B cell (primary cell): ENCODE results near the gene CALN1. TPM values are rescaled to one million over a fixed set of nuclear protein-coding genes. Genes with fewer than 3 reads are reported as not detected.

Experiments used
- ATAC-seq: fragments of 200-7000 bp; cut with Tn5 transposase; one replicate; pipeline ENCODE4 v1.10.0; 2021; ENCODE audit warnings: low read depth, mild to moderate bottlenecking, moderate number of reproducible peaks, moderate library complexity
- CTCF ChIA-PET: fragments of 350-600 bp; sonication (Branson Sonifier 250); formaldehyde crosslinking; loops from one replicate; lab custom pipeline; 2021; ENCODE audit warnings: antibody characterized with exemption, inconsistent platforms; lab: Charles Lee
- POLR2A ChIA-PET: fragments of 350-600 bp; sonication (Branson Sonifier 250); formaldehyde crosslinking; loops from one replicate; lab custom pipeline; 2021; ENCODE audit warnings: antibody characterized with exemption; lab: Charles Lee
- DNase-seq: peaks from one replicate; pipeline ENCODE4 v3.0.0; 2013
- H2AFZ ChIP-seq: 2 replicates; pipeline ENCODE4 v1.6.1; 2012; ENCODE audit warnings: mild to moderate bottlenecking, low read depth, low read length; ENCODE audit not compliant: insufficient read depth, poor library complexity, severe bottlenecking
- H3K27ac ChIP-seq, 2 donors: 1 replicate in 1 of 2; 2 replicates in 1 of 2; pipeline ENCODE4 v1.5.1; 2012 to 2013; ENCODE audit warnings: low read length in 2 of 2, mild to moderate bottlenecking in 2 of 2, moderate library complexity in 1 of 2
- H3K27me3 ChIP-seq, 4 experiments: fragments of 200-600 bp in 1 of 4; sonication (generic) in 1 of 4; replicated peaks in 1 of 4; 1 replicate in 2 of 4; 2 replicates in 2 of 4; pipeline versions ENCODE4 v1.6.1 to v1.7.0; 2013 to 2016; ENCODE audit warnings: low read length in 3 of 4, mild to moderate bottlenecking in 2 of 4, mixed read lengths in 1 of 4, moderate library complexity in 1 of 4; ENCODE audit not compliant: insufficient read depth in 4 of 4, control insufficient read depth in 3 of 4; ENCODE audit errors: control extremely low read depth in 1 of 4
- H3K36me3 ChIP-seq, 2 experiments: replicated peaks in 1 of 2; 1 replicate in 1 of 2; 2 replicates in 1 of 2; pipeline versions ENCODE4 v1.6.1 to v1.7.1; 2013; ENCODE audit warnings: low read length in 1 of 2; ENCODE audit not compliant: insufficient read depth in 2 of 2, control insufficient read depth in 1 of 2; ENCODE audit errors: control extremely low read depth in 1 of 2, extremely low read depth in 1 of 2
- H3K4me1 ChIP-seq, 2 donors: fragments of 200-600 bp in 1 of 2; sonication (generic) in 1 of 2; 1 replicate in 1 of 2; 2 replicates in 1 of 2; pipeline versions ENCODE4 v1.5.1 to v1.6.1; 2013 to 2017; ENCODE audit warnings: low read length in 2 of 2; ENCODE audit not compliant: control insufficient read depth in 2 of 2, insufficient read depth in 2 of 2
- H3K4me2 ChIP-seq: replicated peaks from 2 replicates; pipeline ENCODE3; 2012; ENCODE audit warnings: mild to moderate bottlenecking, low read depth, low read length; ENCODE audit not compliant: poor library complexity, severe bottlenecking
- H3K4me3 ChIP-seq, 5 experiments: fragments of 200-600 bp in 1 of 5; sonication (generic) in 1 of 5; 1 replicate in 3 of 5; 2 replicates in 2 of 5; pipeline versions ENCODE4 v1.5.1 to v1.7.0; 2011 to 2016; ENCODE audit warnings: low read length in 4 of 5, mild to moderate bottlenecking in 4 of 5, low read depth in 2 of 5, control low read depth in 1 of 5, moderate library complexity in 1 of 5; ENCODE audit not compliant: insufficient read depth in 1 of 5; ENCODE audit errors: control extremely low read depth in 1 of 5, extremely low read depth in 1 of 5
- H3K79me2 ChIP-seq: fragments of 200-600 bp; sonication (generic); one replicate; pipeline ENCODE4 v1.6.0; 2016; ENCODE audit warnings: low read length; ENCODE audit not compliant: control insufficient read depth, insufficient read depth
- H3K9ac ChIP-seq: fragments of 200-600 bp; sonication (generic); 2 replicates; pipeline ENCODE4 v1.6.1; 2017; ENCODE audit warnings: mild to moderate bottlenecking, low read length, moderate library complexity
- H3K9me3 ChIP-seq, 3 donors: one replicate each; pipeline versions ENCODE4 v1.6.1 to v1.7.1; 2013; ENCODE audit warnings: low read length in 2 of 3; ENCODE audit not compliant: control insufficient read depth in 2 of 3, insufficient read depth in 1 of 3; ENCODE audit errors: control extremely low read depth in 1 of 3
- H4K20me1 ChIP-seq: 2 replicates; pipeline ENCODE4 v1.6.0; 2012; ENCODE audit warnings: mild to moderate bottlenecking, low read length; ENCODE audit not compliant: insufficient read depth, control insufficient read depth, poor library complexity, severe bottlenecking
- H3K27ac Mint-ChIP-seq: one replicate; pipeline ENCODE4 v1.8.0; 2021; ENCODE audit warnings: mixed read lengths
- H3K27me3 Mint-ChIP-seq: one replicate; pipeline ENCODE4 v1.8.0; 2021; ENCODE audit warnings: mixed read lengths
- H3K4me1 Mint-ChIP-seq: one replicate; pipeline ENCODE4 v1.8.0; 2021; ENCODE audit warnings: mixed read lengths
- H3K4me3 Mint-ChIP-seq: one replicate; pipeline ENCODE4 v1.8.0; 2021; ENCODE audit warnings: mixed read lengths
- H3K9me3 Mint-ChIP-seq: one replicate; pipeline ENCODE4 v1.8.0; 2022; ENCODE audit warnings: mixed read lengths; ENCODE audit not compliant: insufficient read depth
- CTCF ChIP-seq: fragments of 200-600 bp; IDR thresholded peaks from one replicate; pipeline ENCODE4 v1.8.0; 2022; ENCODE audit warnings: antibody characterized with exemption, mild to moderate bottlenecking
- EZH2 ChIP-seq: IDR thresholded peaks from 2 replicates; pipeline ENCODE4 v1.6.1; 2012; ENCODE audit warnings: borderline replicate concordance, low read depth, mild to moderate bottlenecking, moderate library complexity, low read length; ENCODE audit not compliant: insufficient read depth, poor library complexity, severe bottlenecking
- WGBS: methylation state at CpG from one replicate; pipeline ENCODE4 v1.1.5; 2013; ENCODE audit warnings: missing lambda C conversion rate; ENCODE audit not compliant: insufficient coverage; 5-methylcytosine and 5-hydroxymethylcytosine counted together
- intact Hi-C: fragments of 100-400 bp; cut with micrococcal nuclease; formaldehyde crosslinking; loops from one replicate; pipeline ENCODE4 v1.10.0; 2022
- polyA plus RNA-seq: library from polyadenylated mRNA; depleted of rRNA; stranded (reverse); fragments of >200 nt; gene quantifications from 2 replicates; pipeline ENCODE4 v1.2.3, GENCODE V29; 2012
- total RNA-seq, 2 donors: library from RNA; stranded (reverse); fragments of 120-200 nt in 1 of 2; gene quantifications; 1 replicate in 1 of 2; 2 replicates in 1 of 2; pipeline versions ENCODE4 v1.2.3 to v1.2.4, GENCODE V29; 2013 to 2022

Gene CALN1
- total and polyA plus RNA-seq, 2 donors (not counting 1 experiment from before 2014, with no cell fraction given), result not detected

DNA sequence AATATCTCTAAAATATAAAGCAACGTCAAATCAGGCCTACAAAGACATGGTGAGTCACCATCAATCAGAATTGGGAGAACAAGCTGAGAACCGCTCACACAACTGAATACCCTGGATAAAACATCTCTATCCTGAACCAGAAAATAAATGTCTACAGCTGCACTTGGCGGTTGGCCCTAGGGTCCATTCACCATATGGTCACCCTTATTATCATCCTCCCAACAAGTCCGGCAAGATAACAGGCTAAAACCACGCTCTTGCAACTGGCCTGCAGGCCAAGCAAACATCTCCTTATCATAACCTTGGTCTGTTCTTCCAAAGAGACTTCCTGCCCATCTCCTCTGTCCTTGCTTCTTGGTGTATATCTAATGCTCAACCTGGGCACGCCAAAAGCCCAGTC, 310.7 kb downstream of the CALN1 start:
- peaks cover 0 to 13% (median 0%) of the 10 kb centered on the region in 3 donors for H3K9me3 ChIP-seq
- Mint-ChIP-seq H3K27ac (no peak overlapping the region), H3K27me3 (no peaks in the 10 kb centered on the region), H3K9me3 (peaks cover 2% of the 10 kb centered on the region), H3K4me1 (no peaks in the 10 kb centered on the region), H3K4me3 (no peak overlapping the region)
- no peaks in the 10 kb centered on the region for H3K36me3 ChIP-seq
- no peak overlapping the region for H3K9ac ChIP-seq
- CTCF ChIA-PET, result no interaction called here
- H4K20me1 ChIP-seq, result no peaks in the 10 kb centered on the region
- no peaks in the 10 kb centered on the region for H3K79me2 ChIP-seq
- DNase-seq (no peak), ATAC-seq (no peak)
- no peak overlapping the region for H3K27ac ChIP-seq
- intact Hi-C loops, result no loop called here
- H3K4me1 ChIP-seq, result no peaks in the 10 kb centered on the region
- H2AFZ ChIP-seq, result no peak overlapping the region
- no peak overlapping the region for H3K4me3 ChIP-seq
- 96% methylated on average over 5 of the region's 6 CpGs for WGBS
- no peaks in the 10 kb centered on the region for H3K27me3 ChIP-seq
- no peak overlapping the region for H3K4me2 ChIP-seq
- no peak for TF ChIP-seq EZH2
- no peak for TF ChIP-seq CTCF
- POLR2A ChIA-PET, result no interaction called here

DNA sequence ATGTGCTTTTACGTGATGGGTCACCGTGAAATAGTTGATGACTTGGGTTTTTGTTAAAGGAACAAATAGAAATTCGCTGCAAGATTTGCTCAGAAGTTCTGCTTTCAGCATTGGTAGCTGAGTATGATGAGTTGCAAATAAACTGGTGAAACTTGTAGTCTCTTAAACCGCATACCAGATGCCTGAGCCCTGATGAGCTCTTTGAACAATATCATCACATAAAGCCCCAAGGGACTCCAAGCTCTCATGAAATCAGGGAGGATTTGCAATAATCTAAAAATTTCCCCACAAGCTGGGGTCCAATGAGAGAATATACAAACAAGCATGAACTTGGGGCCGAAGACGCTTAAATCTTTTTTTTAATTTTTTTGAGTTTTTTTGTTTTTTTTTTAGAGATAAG, 312.4 kb downstream of the CALN1 start:
- Histone ChIP-seq H3K9me3 (peaks cover 0 to 10% (median 0%) of the 10 kb centered on the region in 3 donors), H3K27ac (no peak overlapping the region), H3K79me2 (no peaks in the 10 kb centered on the region), H3K9ac (no peak overlapping the region), H4K20me1 (no peaks in the 10 kb centered on the region), H2AFZ (no peak overlapping the region), H3K4me2 (no peak overlapping the region), H3K4me1 (no peaks in the 10 kb centered on the region), H3K4me3 (no peak overlapping the region), H3K36me3 (no peaks in the 10 kb centered on the region), H3K27me3 (no peaks in the 10 kb centered on the region)
- intact Hi-C loops, result no loop called here
- Mint-ChIP-seq H3K9me3 (no peaks in the 10 kb centered on the region), H3K4me1 (no peaks in the 10 kb centered on the region), H3K4me3 (no peak overlapping the region), H3K27me3 (no peaks in the 10 kb centered on the region), H3K27ac (no peak overlapping the region)
- TF ChIP-seq EZH2 (no peak), CTCF (no peak)
- 71% methylated on average over 3 of the region's 6 CpGs for WGBS
- DNase-seq (no peak), ATAC-seq (no peak)
- ChIA-PET POLR2A (no interaction called here), CTCF (interaction anchor here (0.6 kb wide), 1 partner anchor 360 kb away, joined by 3 read pairs; no protein-coding TSS in a partner anchor)
